Neural progenitor cell (in vitro differentiated cells): ENCODE data around the gene ARMC3. TPM values are rescaled to one million over a fixed set of nuclear protein-coding genes. Genes with fewer than 3 reads are reported as not detected.

ENCODE experiments used
- DNase-seq: peaks from one replicate; pipeline ENCODE4 v3.0.0-alpha.2; 2016; ENCODE audit warnings: low spot score
- H2AFZ ChIP-seq: fragments of 200-600 bp; sonication (generic); replicated peaks from 2 replicates; pipeline ENCODE4 v1.6.1; 2016; ENCODE audit warnings: antibody characterized with exemption
- H3F3A ChIP-seq: fragments of 200-600 bp; sonication (generic); 2 replicates; pipeline ENCODE4 v1.6.1; 2016; ENCODE audit warnings: antibody characterized with exemption, low read depth
- H3K27ac ChIP-seq: fragments of 200-600 bp; sonication (generic); 2 replicates; pipeline ENCODE4 v1.5.1; 2016; ENCODE audit warnings: mild to moderate bottlenecking
- H3K27me3 ChIP-seq: fragments of 200-600 bp; sonication (generic); 2 replicates; pipeline ENCODE4 v1.6.1; 2016; ENCODE audit warnings: mild to moderate bottlenecking, moderate library complexity
- H3K36me3 ChIP-seq: fragments of 200-600 bp; sonication (generic); 2 replicates; pipeline ENCODE4 v1.5.1; 2016
- H3K4me1 ChIP-seq: fragments of 200-600 bp; sonication (generic); 2 replicates; pipeline ENCODE4 v1.6.1; 2016; ENCODE audit warnings: mixed run types
- H3K4me2 ChIP-seq: fragments of 200-600 bp; sonication (generic); 2 replicates; pipeline ENCODE4 v1.6.1; 2016
- H3K4me3 ChIP-seq: fragments of 200-600 bp; sonication (generic); 2 replicates; pipeline ENCODE4 v1.5.1; 2016
- H3K79me2 ChIP-seq: fragments of 200-600 bp; sonication (generic); 2 replicates; pipeline ENCODE4 v1.6.1; 2016; ENCODE audit warnings: low read depth
- H3K9ac ChIP-seq: fragments of 200-600 bp; sonication (generic); 2 replicates; pipeline ENCODE4 v1.6.1; 2016
- H3K9me3 ChIP-seq: fragments of 200-600 bp; sonication (generic); 2 replicates; pipeline ENCODE4 v1.5.1; 2016; ENCODE audit warnings: low read depth
- H4K20me1 ChIP-seq: fragments of 200-600 bp; sonication (generic); 2 replicates; pipeline ENCODE4 v1.6.1; 2016; ENCODE audit warnings: low read depth
- H3K27ac Mint-ChIP-seq: 3 replicates; pipeline ENCODE4 v1.8.0; 2021; ENCODE audit warnings: mixed read lengths
- H3K27me3 Mint-ChIP-seq: 2 replicates; pipeline ENCODE4 v1.8.0; 2022; ENCODE audit warnings: low read depth, mild to moderate bottlenecking, inconsistent platforms, moderate library complexity, mixed read lengths; ENCODE audit not compliant: insufficient read depth
- H3K36me3 Mint-ChIP-seq: 3 replicates; pipeline ENCODE4 v1.8.0; 2021; ENCODE audit warnings: mixed read lengths
- H3K4me1 Mint-ChIP-seq: 3 replicates; pipeline ENCODE4 v1.8.0; 2021; ENCODE audit warnings: mixed read lengths
- H3K4me3 Mint-ChIP-seq: 3 replicates; pipeline ENCODE4 v1.8.0; 2021; ENCODE audit warnings: mild to moderate bottlenecking, moderate library complexity, mixed read lengths
- H3K9me3 Mint-ChIP-seq: 3 replicates; pipeline ENCODE4 v1.8.0; 2020; ENCODE audit warnings: mixed read lengths
- EZH2 ChIP-seq: fragments of 200-600 bp; sonication (generic); IDR thresholded peaks from 2 replicates; pipeline ENCODE4 v1.6.1; 2017; ENCODE audit warnings: antibody characterized with exemption, mild to moderate bottlenecking, moderate library complexity
- EZH2phosphoT487 ChIP-seq: fragments of 200-600 bp; sonication (generic); IDR thresholded peaks from 2 replicates; pipeline ENCODE4 v1.6.1; 2017; ENCODE audit warnings: antibody characterized with exemption
- total RNA-seq: library from RNA; depleted of rRNA; stranded (reverse); fragments of >200 nt; gene quantifications from 2 replicates; pipeline ENCODE4 v1.2.3, GENCODE V29; 2015; ENCODE audit warnings: low replicate concordance
- TF ChIP-seq, protein P1 (sequence below): fragments of 200-600 bp; sonication (generic); IDR thresholded peaks from 2 replicates; pipeline ENCODE4 v1.5.1; 2017; ENCODE audit warnings: antibody characterized with exemption, mild to moderate bottlenecking

The ARMC3 gene
- total RNA-seq, 1 donor from 2014 or later = 14.6 TPM

DNA sequence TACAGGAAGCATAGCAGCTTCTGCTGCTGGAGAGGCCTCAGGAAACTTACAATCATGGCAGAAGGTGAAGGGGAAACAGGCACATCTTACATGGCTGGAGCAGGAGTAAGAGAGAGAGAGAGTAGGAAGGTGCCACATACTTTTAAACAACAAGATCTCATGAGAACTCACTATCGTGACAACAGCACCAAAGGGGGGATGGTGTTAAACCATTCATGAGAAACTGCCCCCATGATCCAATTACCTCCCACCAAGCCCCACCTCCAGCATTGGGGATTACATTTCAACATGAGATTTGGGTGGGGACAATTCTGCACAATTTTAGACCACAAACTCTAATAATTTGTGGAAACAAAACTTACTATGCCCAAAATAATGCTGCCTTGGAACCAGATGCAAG, 16.8 kb upstream of the ARMC3 start:
- Mint-ChIP-seq H3K27ac (no peak overlapping the region), H3K9me3 (peaks cover 22% of the 10 kb centered on the region), H3K27me3 (peaks cover 2% of the 10 kb centered on the region), H3K4me1 (no peaks in the 10 kb centered on the region), H3K4me3 (no peak overlapping the region), H3K36me3 (no peaks in the 10 kb centered on the region)
- H2AFZ ChIP-seq = no peak overlapping the region
- no peak for DNase-seq
- H3K4me2 ChIP-seq = no peak overlapping the region
- no peaks in the 10 kb centered on the region for H3K27me3 ChIP-seq
- H3F3A ChIP-seq = no peaks in the 10 kb centered on the region
- H3K4me1 ChIP-seq = no peaks in the 10 kb centered on the region
- H3K27ac ChIP-seq = no peak overlapping the region
- no peaks in the 10 kb centered on the region for H4K20me1 ChIP-seq
- no peak overlapping the region for H3K4me3 ChIP-seq
- H3K79me2 ChIP-seq = no peaks in the 10 kb centered on the region
- H3K36me3 ChIP-seq = no peaks in the 10 kb centered on the region
- H3K9me3 ChIP-seq = peaks cover 7% of the 10 kb centered on the region
- H3K9ac ChIP-seq = no peak overlapping the region
- TF ChIP-seq EZH2 (no peak), EZH2phosphoT487 (no peak)
- TF ChIP-seq, protein P1, sequence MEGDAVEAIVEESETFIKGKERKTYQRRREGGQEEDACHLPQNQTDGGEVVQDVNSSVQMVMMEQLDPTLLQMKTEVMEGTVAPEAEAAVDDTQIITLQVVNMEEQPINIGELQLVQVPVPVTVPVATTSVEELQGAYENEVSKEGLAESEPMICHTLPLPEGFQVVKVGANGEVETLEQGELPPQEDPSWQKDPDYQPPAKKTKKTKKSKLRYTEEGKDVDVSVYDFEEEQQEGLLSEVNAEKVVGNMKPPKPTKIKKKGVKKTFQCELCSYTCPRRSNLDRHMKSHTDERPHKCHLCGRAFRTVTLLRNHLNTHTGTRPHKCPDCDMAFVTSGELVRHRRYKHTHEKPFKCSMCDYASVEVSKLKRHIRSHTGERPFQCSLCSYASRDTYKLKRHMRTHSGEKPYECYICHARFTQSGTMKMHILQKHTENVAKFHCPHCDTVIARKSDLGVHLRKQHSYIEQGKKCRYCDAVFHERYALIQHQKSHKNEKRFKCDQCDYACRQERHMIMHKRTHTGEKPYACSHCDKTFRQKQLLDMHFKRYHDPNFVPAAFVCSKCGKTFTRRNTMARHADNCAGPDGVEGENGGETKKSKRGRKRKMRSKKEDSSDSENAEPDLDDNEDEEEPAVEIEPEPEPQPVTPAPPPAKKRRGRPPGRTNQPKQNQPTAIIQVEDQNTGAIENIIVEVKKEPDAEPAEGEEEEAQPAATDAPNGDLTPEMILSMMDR = no peak

DNA sequence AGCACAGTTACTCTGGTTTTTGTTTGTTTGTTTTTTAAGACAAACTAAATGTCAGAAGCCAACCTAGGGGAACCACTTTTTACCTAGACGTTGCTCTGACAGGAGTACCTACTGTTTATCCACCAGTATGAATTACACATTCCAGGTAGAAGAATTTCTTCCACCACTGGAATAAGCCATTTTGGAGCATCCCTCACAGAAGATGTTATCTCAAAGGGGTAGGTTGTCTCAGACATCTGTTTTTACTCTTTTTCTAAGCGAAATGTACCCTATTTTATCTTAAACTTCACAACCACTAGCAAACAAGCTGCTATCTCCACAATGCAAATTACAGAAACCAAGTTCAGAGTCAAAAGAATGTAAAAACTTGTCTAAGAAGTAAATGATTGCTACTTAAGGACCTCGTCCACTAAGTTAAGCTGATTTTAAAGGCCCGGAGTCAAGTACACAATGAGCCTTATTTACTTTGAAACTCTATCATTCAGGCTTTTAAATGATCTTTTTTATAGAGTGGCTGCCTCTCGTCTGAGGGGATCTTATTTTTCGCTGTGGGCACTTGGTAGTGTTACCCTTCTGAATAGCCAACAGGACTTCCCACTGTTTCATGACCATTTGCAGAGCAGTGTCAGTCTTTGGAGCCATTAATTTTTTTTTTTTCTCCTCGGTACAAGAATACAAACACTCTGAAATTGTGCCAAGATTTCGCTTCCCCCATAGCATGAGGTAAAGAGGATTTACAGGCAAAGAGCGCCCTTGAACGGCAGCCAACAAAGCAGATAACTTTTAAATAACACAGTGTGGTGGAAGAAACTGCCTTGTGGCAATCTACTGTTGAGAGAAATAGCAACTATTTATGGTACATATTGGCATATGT, 15.7 kb upstream of the ARMC3 start:
- no peak overlapping the region for H3K4me2 ChIP-seq
- H3K9me3 ChIP-seq = peaks cover 7% of the 10 kb centered on the region
- TF ChIP-seq, protein P1 = no peak
- TF ChIP-seq EZH2 (no peak), EZH2phosphoT487 (no peak)

DNA sequence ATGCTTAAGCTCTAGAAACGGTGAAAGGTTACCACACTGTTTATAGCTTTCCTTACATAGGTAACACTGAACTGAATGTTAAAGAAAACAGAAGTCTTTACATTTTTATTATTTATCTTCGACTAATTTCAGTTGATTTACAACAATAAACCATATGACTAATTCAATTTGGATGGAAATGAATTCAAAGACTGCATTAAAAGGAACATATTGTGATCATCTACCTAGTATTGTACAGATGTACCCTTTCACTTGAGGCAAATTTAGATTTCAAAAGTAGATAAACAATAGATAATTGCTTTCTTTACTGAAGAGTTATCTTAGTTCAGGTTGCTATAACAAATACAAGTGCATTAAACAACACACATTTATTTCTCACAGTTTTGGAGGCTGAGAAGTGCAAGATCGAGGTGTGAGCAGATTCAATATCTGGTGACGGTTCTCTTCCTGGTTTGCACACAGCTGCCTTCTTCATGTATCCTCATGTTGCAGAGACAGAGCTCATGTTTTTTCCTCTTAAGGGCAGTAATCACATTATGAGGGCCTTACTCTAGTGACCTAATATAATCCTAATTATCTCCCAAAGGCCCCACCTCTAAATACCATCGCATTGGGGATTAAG, 15.0 kb upstream of the ARMC3 start:
- no peak overlapping the region for H3K9ac ChIP-seq
- no peaks in the 10 kb centered on the region for H3K4me1 ChIP-seq
- no peaks in the 10 kb centered on the region for H3K4me1 Mint-ChIP-seq
- H3K27ac Mint-ChIP-seq = no peak overlapping the region
- no peak for TF ChIP-seq EZH2
- TF ChIP-seq, protein P1 = no peak
- TF ChIP-seq EZH2phosphoT487 = no peak
- no peaks in the 10 kb centered on the region for H3K36me3 ChIP-seq
- peaks cover 23% of the 10 kb centered on the region for H3K9me3 Mint-ChIP-seq
- H3K36me3 Mint-ChIP-seq = no peaks in the 10 kb centered on the region
- H3K27ac ChIP-seq = no peak overlapping the region
- no peak overlapping the region for H3K4me2 ChIP-seq
- peaks cover 2% of the 10 kb centered on the region for H3K27me3 Mint-ChIP-seq
- H2AFZ ChIP-seq = no peak overlapping the region
- H3K79me2 ChIP-seq = no peaks in the 10 kb centered on the region
- no peak overlapping the region for H3K4me3 Mint-ChIP-seq
- H3K9me3 ChIP-seq = peaks cover 7% of the 10 kb centered on the region
- no peaks in the 10 kb centered on the region for H3K27me3 ChIP-seq
- H4K20me1 ChIP-seq = no peaks in the 10 kb centered on the region
- no peak overlapping the region for H3K4me3 ChIP-seq
- no peak for DNase-seq
- no peaks in the 10 kb centered on the region for H3F3A ChIP-seq

More for the DNA sequence above, 15.7 kb upstream of the ARMC3 start:
- H3K36me3 Mint-ChIP-seq = no peaks in the 10 kb centered on the region
- Histone ChIP-seq H3K9ac (no peak overlapping the region), H4K20me1 (no peaks in the 10 kb centered on the region), H3K79me2 (no peaks in the 10 kb centered on the region), H3F3A (no peaks in the 10 kb centered on the region), H3K36me3 (no peaks in the 10 kb centered on the region), H3K4me1 (no peaks in the 10 kb centered on the region), H3K27me3 (no peaks in the 10 kb centered on the region), H3K4me3 (no peak overlapping the region), H2AFZ (no peak overlapping the region), H3K27ac (no peak overlapping the region)
- DNase-seq = no peak
- H3K4me1 Mint-ChIP-seq = no peaks in the 10 kb centered on the region
- H3K27me3 Mint-ChIP-seq = peaks cover 2% of the 10 kb centered on the region
- no peak overlapping the region for H3K27ac Mint-ChIP-seq
- peaks cover 28% of the 10 kb centered on the region for H3K9me3 Mint-ChIP-seq
- no peak overlapping the region for H3K4me3 Mint-ChIP-seq
